Measurements from ENCODE around the gene MXRA5.

- TF ChIP-seq, protein P1, sequence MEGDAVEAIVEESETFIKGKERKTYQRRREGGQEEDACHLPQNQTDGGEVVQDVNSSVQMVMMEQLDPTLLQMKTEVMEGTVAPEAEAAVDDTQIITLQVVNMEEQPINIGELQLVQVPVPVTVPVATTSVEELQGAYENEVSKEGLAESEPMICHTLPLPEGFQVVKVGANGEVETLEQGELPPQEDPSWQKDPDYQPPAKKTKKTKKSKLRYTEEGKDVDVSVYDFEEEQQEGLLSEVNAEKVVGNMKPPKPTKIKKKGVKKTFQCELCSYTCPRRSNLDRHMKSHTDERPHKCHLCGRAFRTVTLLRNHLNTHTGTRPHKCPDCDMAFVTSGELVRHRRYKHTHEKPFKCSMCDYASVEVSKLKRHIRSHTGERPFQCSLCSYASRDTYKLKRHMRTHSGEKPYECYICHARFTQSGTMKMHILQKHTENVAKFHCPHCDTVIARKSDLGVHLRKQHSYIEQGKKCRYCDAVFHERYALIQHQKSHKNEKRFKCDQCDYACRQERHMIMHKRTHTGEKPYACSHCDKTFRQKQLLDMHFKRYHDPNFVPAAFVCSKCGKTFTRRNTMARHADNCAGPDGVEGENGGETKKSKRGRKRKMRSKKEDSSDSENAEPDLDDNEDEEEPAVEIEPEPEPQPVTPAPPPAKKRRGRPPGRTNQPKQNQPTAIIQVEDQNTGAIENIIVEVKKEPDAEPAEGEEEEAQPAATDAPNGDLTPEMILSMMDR (conservative IDR thresholded peaks at IDR 0.05; ENCODE audit: low read depth, low read length): no peak
- no peak for TF ChIP-seq EZH2phosphoT487 (IDR thresholded peaks at IDR 0.05; ENCODE audit: borderline replicate concordance, low read length)
- TF ChIP-seq EZH2 (IDR thresholded peaks at IDR 0.05; ENCODE audit: low read length, unreplicated experiment): no peak
These were observed 19.8 kb downstream of the MXRA5 start for GRCh38 chrX:3326681-3327080.
